Measurements from ENCODE around the gene TNRC18. TPM values are rescaled to one million over a fixed set of nuclear protein-coding genes. Genes with fewer than 3 reads are reported as not detected.
A peak's percentile ranks its signal among the peaks of the same experiment; 100 is the strongest.
"Not testable (repeated sequence)": the region's sequence is repeated elsewhere in the genome, so short reads cannot be mapped to it uniquely, and the experiment has no call there.

Gene TNRC18
- total RNA-seq, 1 donor from 2014 or later, result 104 TPM

- ATAC-seq (no peak), DNase-seq (no peak)
- TF ChIP-seq, protein P1, sequence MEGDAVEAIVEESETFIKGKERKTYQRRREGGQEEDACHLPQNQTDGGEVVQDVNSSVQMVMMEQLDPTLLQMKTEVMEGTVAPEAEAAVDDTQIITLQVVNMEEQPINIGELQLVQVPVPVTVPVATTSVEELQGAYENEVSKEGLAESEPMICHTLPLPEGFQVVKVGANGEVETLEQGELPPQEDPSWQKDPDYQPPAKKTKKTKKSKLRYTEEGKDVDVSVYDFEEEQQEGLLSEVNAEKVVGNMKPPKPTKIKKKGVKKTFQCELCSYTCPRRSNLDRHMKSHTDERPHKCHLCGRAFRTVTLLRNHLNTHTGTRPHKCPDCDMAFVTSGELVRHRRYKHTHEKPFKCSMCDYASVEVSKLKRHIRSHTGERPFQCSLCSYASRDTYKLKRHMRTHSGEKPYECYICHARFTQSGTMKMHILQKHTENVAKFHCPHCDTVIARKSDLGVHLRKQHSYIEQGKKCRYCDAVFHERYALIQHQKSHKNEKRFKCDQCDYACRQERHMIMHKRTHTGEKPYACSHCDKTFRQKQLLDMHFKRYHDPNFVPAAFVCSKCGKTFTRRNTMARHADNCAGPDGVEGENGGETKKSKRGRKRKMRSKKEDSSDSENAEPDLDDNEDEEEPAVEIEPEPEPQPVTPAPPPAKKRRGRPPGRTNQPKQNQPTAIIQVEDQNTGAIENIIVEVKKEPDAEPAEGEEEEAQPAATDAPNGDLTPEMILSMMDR (IDR thresholded peaks at IDR 0.05), result no peak
- H3K9me3 ChIP-seq, result no peaks in the 10 kb centered on the region
- H3K4me3 ChIP-seq, result no peak overlapping the region
- H3K4me1 ChIP-seq, result peaks cover 44% of the 10 kb centered on the region
- no peaks in the 10 kb centered on the region for H3K27me3 ChIP-seq (ENCODE audit: low read depth)
- no peak overlapping the region for H3K27ac ChIP-seq
- intact Hi-C loops (cut with DNase I), result no loop called here
- peaks cover 80% of the 10 kb centered on the region for H3K36me3 ChIP-seq
Observed at GRCh38 chr7:5361446-5362127, 62.0 kb downstream of the TNRC18 start.

DNA sequence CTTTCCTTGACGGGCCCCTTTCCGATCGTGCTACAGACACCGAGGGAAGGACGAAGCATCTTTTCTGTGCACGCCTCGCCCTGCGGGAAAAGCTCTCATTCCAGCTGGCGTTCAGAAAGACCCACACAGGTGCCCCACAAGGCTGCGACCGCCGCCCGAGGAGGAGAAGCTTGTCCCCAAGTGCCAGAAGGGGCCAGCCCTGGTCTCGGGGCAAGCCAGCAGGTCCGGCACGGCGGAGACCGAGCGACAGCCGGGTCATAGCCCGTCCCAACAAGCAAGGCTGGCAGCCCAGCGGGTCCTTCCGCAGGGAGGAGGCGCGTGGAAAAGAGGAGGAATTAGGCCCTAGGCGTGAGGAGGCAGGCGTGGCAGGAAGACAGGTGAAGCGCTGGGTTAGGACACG lies 62.7 kb downstream of the TNRC18 start:
- DNase-seq (no peak), ATAC-seq (no peak)
- no peak overlapping the region for H3K4me3 ChIP-seq
- H3K9me3 ChIP-seq, result no peaks in the 10 kb centered on the region
- H3K36me3 ChIP-seq, result peaks cover 85% of the 10 kb centered on the region
- H3K27ac ChIP-seq, result no peak overlapping the region
- no peaks in the 10 kb centered on the region for H3K27me3 ChIP-seq (ENCODE audit: low read depth)
- intact Hi-C loops (cut with DNase I), result no loop called here
- H3K4me1 ChIP-seq, result peaks cover 40% of the 10 kb centered on the region
- TF ChIP-seq, protein P1 (IDR thresholded peaks at IDR 0.05), result no peak

DNA sequence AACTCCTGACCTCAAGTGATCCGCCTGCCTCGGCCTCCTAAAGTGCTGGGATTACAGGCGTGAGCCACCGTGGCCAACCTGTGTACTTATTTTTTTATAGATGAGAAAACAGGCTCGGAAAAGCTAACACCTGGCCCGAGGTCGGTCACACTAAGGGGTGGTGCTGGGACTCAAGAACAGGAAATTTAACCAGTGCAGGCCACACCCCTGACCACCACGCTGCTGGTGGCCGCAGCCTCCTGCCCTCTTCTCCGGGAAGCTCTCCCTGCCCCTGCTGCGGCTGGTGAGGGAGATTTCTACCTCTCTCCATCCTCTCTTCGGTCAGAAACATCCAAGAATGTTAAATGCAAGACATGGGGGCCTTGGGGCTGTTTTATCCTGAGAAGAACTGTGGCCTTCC lies 63.2 kb downstream of the TNRC18 start:
- peaks cover 90% of the 10 kb centered on the region for H3K36me3 ChIP-seq
- H3K9me3 ChIP-seq, result no peaks in the 10 kb centered on the region
- H3K27me3 ChIP-seq (ENCODE audit: low read depth), result no peaks in the 10 kb centered on the region
- ATAC-seq (peak in 1 of 2 donors; percentile 13), DNase-seq (no peak)
- H3K27ac ChIP-seq, result peak overlapping the region; percentile 62
- TF ChIP-seq, protein P1 (IDR thresholded peaks at IDR 0.05), result no peak
- no peak overlapping the region for H3K4me3 ChIP-seq
- intact Hi-C loops (cut with DNase I), result no loop called here
- H3K4me1 ChIP-seq, result peaks cover 41% of the 10 kb centered on the region

- H3K4me3 ChIP-seq; ATAC-seq; H3K9me3 ChIP-seq; DNase-seq; H3K27me3 ChIP-seq (ENCODE audit: low read depth); intact Hi-C loops (cut with DNase I): not testable (repeated sequence)
- Histone ChIP-seq H3K36me3 (peaks cover 90% of the 10 kb centered on the region), H3K4me1 (peaks cover 46% of the 10 kb centered on the region), H3K27ac (peak overlapping the region; percentile 62)
Observed at GRCh38 chr7:5360021-5360420, 63.6 kb downstream of the TNRC18 start.

- Histone ChIP-seq H3K27ac (peak overlapping the region; percentile 62), H3K4me1 (peaks cover 53% of the 10 kb centered on the region), H3K27me3 (ENCODE audit: low read depth) (no peaks in the 10 kb centered on the region), H3K4me3 (no peak overlapping the region), H3K9me3 (no peaks in the 10 kb centered on the region), H3K36me3 (peaks cover 95% of the 10 kb centered on the region)
- intact Hi-C loops (cut with DNase I), result no loop called here
- DNase-seq (no peak), ATAC-seq (no peak)
- TF ChIP-seq, protein P1 (IDR thresholded peaks at IDR 0.05), result no peak
Observed at GRCh38 chr7:5359344-5359743, 64.3 kb downstream of the TNRC18 start.

- intact Hi-C loops (cut with DNase I), result no loop called here
- ATAC-seq (peak; percentile 53 to 73), DNase-seq (no peak)
- Histone ChIP-seq H3K9me3 (no peaks in the 10 kb centered on the region), H3K4me3 (no peak overlapping the region), H3K27ac (peak overlapping the region; percentile 73), H3K4me1 (peaks cover 56% of the 10 kb centered on the region), H3K36me3 (peaks cover 99% of the 10 kb centered on the region), H3K27me3 (ENCODE audit: low read depth) (no peaks in the 10 kb centered on the region)
- TF ChIP-seq, protein P1 (IDR thresholded peaks at IDR 0.05), result no peak
Observed at GRCh38 chr7:5357951-5358350, 65.7 kb downstream of the TNRC18 start.
